OCI-LY3 (cell line): ENCODE data around the gene HAUS6.
"Not testable (repeated sequence)": the region's sequence is repeated elsewhere in the genome, so short reads cannot be mapped to it uniquely, and the experiment has no call there.

Source experiments
- H2AFZ ChIP-seq: fragments of 200-600, 300-600 bp; shearing (Covaris generic); 2 replicates; pipeline ENCODE4 v1.6.0; 2014; ENCODE audit warnings: antibody characterized with exemption, low read depth, low read length
- H3K27ac ChIP-seq: fragments of 200-600, 300-600 bp; sonication (generic); 2 replicates; pipeline ENCODE4 v1.5.1; 2014; ENCODE audit warnings: mild to moderate bottlenecking, low read length, moderate library complexity, mixed read lengths
- H3K27me3 ChIP-seq: fragments of 200-600, 300-600 bp; sonication (generic); 2 replicates; pipeline ENCODE4 v1.6.1; 2014; ENCODE audit warnings: low read depth, low read length, mixed read lengths
- H3K36me3 ChIP-seq: fragments of 200-600, 300-600 bp; sonication (generic); replicated peaks from 2 replicates; pipeline ENCODE3; 2014; ENCODE audit warnings: low read depth, low read length, mixed read lengths
- H3K4me1 ChIP-seq: fragments of 300-600, 200-600 bp; sonication (generic); 2 replicates; pipeline ENCODE4 v1.6.1; 2014; ENCODE audit warnings: low read length, mixed read lengths
- H3K4me2 ChIP-seq: fragments of 200-600, 300-600 bp; sonication (generic); 2 replicates; pipeline ENCODE4 v1.6.1; 2014; ENCODE audit warnings: low read length, mixed read lengths
- H3K4me3 ChIP-seq: fragments of 300-600, 200-600 bp; sonication (generic); 2 replicates; pipeline ENCODE4 v1.5.1; 2014; ENCODE audit warnings: antibody characterized with exemption, mild to moderate bottlenecking, low read length, moderate library complexity
- H3K79me2 ChIP-seq: fragments of 300-600, 200-600 bp; shearing (Covaris generic); 2 replicates; pipeline ENCODE4 v1.6.1; 2014; ENCODE audit warnings: mild to moderate bottlenecking, low read length, mixed read lengths
- H3K9ac ChIP-seq: fragments of 300-600, 200-600 bp; shearing (Covaris generic); 2 replicates; pipeline ENCODE4 v1.6.0; 2014; ENCODE audit warnings: mild to moderate bottlenecking, low read length, moderate library complexity
- H3K9me3 ChIP-seq: fragments of 200-600, 300-600 bp; shearing (Covaris generic); 2 replicates; pipeline ENCODE4 v1.6.1; 2014; ENCODE audit warnings: low read length, mixed read lengths; ENCODE audit not compliant: insufficient read depth
- H4K20me1 ChIP-seq: fragments of 200-600, 300-600 bp; sonication (generic); 2 replicates; pipeline ENCODE4 v1.6.1; 2016; ENCODE audit warnings: low read length, mixed read lengths; ENCODE audit not compliant: insufficient read depth
- EZH2phosphoT487 ChIP-seq: fragments of 200-600 bp; shearing (Covaris generic); IDR thresholded peaks from 2 replicates; pipeline ENCODE4 v1.6.1; 2018; ENCODE audit warnings: antibody characterized with exemption, mixed run types, low read depth
- TF ChIP-seq, protein P1 (sequence below): fragments of 200-600, 300-600 bp; sonication (generic); IDR thresholded peaks from 2 replicates; pipeline ENCODE4 v1.5.1; 2014; ENCODE audit warnings: antibody characterized with exemption, low read length, low read depth

HAUS6 gene, protein sequence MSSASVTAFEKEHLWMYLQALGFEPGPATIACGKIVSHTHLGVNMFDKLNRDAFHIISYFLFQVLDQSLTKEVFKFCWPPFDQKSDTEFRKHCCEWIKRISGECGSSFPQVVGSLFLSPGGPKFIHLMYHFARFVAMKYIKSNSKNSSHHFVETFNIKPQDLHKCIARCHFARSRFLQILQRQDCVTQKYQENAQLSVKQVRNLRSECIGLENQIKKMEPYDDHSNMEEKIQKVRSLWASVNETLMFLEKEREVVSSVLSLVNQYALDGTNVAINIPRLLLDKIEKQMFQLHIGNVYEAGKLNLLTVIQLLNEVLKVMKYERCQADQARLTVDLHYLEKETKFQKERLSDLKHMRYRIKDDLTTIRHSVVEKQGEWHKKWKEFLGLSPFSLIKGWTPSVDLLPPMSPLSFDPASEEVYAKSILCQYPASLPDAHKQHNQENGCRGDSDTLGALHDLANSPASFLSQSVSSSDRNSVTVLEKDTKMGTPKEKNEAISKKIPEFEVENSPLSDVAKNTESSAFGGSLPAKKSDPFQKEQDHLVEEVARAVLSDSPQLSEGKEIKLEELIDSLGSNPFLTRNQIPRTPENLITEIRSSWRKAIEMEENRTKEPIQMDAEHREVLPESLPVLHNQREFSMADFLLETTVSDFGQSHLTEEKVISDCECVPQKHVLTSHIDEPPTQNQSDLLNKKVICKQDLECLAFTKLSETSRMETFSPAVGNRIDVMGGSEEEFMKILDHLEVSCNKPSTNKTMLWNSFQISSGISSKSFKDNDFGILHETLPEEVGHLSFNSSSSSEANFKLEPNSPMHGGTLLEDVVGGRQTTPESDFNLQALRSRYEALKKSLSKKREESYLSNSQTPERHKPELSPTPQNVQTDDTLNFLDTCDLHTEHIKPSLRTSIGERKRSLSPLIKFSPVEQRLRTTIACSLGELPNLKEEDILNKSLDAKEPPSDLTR

DNA sequence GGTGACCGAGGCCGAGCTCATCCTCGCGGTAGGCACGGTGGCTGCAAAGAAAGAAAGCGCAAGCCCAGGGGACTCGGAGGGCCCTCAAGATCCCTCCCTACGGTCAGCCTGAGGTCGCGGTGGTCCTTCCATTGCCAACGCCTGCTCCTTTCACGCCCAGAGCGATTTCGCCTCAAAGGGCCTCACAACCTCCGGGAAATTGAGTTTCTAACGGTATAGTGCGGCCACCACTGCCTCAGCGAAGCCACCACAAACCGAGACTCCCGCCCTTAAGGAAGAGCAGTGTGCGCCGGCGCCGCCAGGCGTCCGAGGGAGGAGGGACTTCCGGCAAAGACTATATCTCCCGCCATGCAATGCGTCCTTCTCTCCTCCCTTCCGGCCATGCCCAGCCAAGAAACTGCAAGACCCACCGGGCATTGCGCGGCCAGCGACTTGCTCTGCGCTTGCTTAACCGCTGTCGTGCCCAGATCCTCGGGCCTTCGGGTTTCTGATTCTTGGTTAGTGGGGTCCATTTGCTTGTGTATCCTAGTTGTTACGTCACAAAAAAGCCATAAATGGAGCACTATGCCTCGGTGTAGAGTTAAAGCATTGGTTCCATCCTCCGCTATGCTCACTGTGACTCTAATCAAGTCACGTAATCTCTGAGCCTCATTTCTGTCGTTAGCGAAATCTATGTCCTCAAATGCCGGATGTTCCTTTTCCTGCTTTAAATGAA is at the start of gene HAUS6:
Gene HAUS6 (minus strand): TSS at position 274 of the 715 bp plus-strand sequence. CDS start 253 bp downstream, at position 21.
- no peak for TF ChIP-seq EZH2phosphoT487
- TF ChIP-seq, protein P1, sequence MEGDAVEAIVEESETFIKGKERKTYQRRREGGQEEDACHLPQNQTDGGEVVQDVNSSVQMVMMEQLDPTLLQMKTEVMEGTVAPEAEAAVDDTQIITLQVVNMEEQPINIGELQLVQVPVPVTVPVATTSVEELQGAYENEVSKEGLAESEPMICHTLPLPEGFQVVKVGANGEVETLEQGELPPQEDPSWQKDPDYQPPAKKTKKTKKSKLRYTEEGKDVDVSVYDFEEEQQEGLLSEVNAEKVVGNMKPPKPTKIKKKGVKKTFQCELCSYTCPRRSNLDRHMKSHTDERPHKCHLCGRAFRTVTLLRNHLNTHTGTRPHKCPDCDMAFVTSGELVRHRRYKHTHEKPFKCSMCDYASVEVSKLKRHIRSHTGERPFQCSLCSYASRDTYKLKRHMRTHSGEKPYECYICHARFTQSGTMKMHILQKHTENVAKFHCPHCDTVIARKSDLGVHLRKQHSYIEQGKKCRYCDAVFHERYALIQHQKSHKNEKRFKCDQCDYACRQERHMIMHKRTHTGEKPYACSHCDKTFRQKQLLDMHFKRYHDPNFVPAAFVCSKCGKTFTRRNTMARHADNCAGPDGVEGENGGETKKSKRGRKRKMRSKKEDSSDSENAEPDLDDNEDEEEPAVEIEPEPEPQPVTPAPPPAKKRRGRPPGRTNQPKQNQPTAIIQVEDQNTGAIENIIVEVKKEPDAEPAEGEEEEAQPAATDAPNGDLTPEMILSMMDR: no peak
- peaks cover 49% of the 10 kb centered on the region for H3K79me2 ChIP-seq
- H3K27me3 ChIP-seq: no peaks in the 10 kb centered on the region
- H3K4me1 ChIP-seq: peaks cover 6% of the 10 kb centered on the region
- H3K36me3 ChIP-seq: peaks cover 13% of the 10 kb centered on the region
- H3K9ac ChIP-seq: peak within 1 kb of the TSS; percentile 80
- peak within 1 kb of the TSS; percentile 89 for H3K4me2 ChIP-seq
- peak within 1 kb of the TSS; percentile 58 for H2AFZ ChIP-seq
- peaks cover 9% of the 10 kb centered on the region for H4K20me1 ChIP-seq
- peak within 1 kb of the TSS; percentile 66 for H3K27ac ChIP-seq
- no peaks in the 10 kb centered on the region for H3K9me3 ChIP-seq
- peak within 1 kb of the TSS; percentile 92 for H3K4me3 ChIP-seq

DNA sequence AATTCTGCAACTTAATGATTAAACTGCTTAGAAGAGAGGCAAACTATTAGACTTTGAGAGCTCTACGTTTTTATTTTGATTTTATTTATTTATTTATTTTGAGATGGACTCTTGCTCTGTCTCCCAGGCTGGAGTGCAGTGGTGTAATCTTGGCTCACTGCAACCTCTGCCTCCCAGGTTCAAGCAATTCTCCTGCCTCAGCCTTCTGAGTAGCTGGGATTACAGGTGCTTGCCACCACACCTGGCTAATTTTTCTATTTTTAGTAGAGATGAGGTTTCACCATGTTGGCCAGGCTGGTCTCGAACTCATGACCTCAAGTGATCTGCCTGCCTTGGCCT is 49.4 kb upstream of the HAUS6 start:
- H4K20me1 ChIP-seq, H3K27ac ChIP-seq, H3K79me2 ChIP-seq, H3K4me2 ChIP-seq, H3K27me3 ChIP-seq, H3K36me3 ChIP-seq, H3K9me3 ChIP-seq, H3K9ac ChIP-seq, H2AFZ ChIP-seq, H3K4me3 ChIP-seq, H3K4me1 ChIP-seq: not testable (repeated sequence)

DNA sequence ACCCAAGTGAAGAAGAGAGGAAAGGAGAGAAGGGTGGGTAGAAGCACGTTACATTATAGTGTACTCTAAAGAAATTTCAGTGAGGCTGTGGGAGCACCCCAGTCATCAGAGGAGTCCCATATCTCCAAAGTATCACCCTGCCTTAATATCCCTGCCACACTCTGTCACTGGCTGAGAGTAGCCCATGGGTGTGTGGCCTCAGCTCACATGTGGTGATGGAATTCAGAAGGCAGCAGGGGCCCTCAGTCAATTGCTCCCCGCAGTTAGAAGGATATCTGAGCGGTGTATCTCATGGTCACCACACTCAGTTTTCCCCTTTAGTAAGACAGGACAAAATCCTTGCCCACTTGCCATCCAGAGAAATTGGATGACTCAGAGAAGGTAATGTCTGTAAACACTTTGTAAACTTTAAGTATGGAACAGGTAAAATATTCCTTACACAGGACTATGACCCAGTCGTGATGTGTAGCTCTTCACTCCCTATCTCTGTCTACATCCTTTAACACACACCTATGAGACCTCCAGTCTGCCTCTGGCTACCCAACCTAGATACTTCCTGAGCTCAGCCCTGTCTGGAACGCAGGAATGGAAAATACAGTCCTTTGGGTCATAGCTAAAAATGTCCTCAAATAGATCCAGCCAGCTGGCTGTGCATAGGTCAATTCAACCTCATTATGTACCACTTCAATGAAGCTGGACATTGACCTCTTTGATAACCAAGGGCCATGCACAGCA is 48.9 kb upstream of the HAUS6 start:
- H3K27me3 ChIP-seq: no peaks in the 10 kb centered on the region
- TF ChIP-seq, protein P1: no peak
- TF ChIP-seq EZH2phosphoT487: no peak
- H3K4me1 ChIP-seq: peaks cover 9% of the 10 kb centered on the region
- H3K9me3 ChIP-seq: no peaks in the 10 kb centered on the region
- H3K9ac ChIP-seq: no peak overlapping the region
- no peaks in the 10 kb centered on the region for H4K20me1 ChIP-seq
- H3K27ac ChIP-seq: no peak overlapping the region
- no peak overlapping the region for H3K4me3 ChIP-seq
- no peak overlapping the region for H3K4me2 ChIP-seq
- no peaks in the 10 kb centered on the region for H3K36me3 ChIP-seq
- no peak overlapping the region for H2AFZ ChIP-seq
- H3K79me2 ChIP-seq: no peaks in the 10 kb centered on the region

DNA sequence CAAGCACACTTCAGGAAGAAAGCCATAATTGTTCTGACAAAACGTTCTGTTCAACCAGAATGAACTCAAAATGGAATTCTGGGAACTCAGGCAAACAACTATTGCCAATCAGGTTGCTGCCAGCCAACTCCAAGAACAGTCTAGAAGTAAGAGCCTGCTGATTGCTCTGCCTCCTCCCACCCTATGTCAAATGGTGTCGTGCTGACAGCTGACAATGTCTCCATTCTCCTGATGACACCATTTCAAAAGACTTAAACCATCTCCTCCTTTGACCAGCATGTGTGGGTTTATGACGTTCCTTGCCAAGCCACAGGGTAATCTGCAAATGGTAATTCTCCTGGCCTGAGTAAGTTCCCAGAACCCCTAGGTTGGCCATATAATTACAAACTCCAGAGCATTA is 46.5 kb upstream of the HAUS6 start:
- Histone ChIP-seq H3K9ac (no peak overlapping the region), H3K36me3 (no peaks in the 10 kb centered on the region), H3K4me1 (no peaks in the 10 kb centered on the region), H3K27me3 (no peaks in the 10 kb centered on the region), H3K4me2 (no peak overlapping the region), H2AFZ (no peak overlapping the region), H3K4me3 (no peak overlapping the region), H3K79me2 (no peaks in the 10 kb centered on the region), H3K27ac (no peak overlapping the region), H3K9me3 (no peaks in the 10 kb centered on the region), H4K20me1 (no peaks in the 10 kb centered on the region)
- no peak for TF ChIP-seq EZH2phosphoT487
- TF ChIP-seq, protein P1: no peak
